PC-9 (cell line): ENCODE measurements around the gene TMEM45A. TPM values are rescaled to one million over a fixed set of nuclear protein-coding genes. Genes with fewer than 3 reads are reported as not detected.

ENCODE experiments used
- BruUV-seq: library from RNA; stranded (reverse); fragments of 400-500 nt; replicated peaks from 2 replicates; lab custom pipeline; 2021; lab: Mats Ljungman, UMichigan
- CTCF ChIA-PET: fragments of 300-600 bp; sonication (Branson Sonifier 250); formaldehyde crosslinking; loops from one replicate; lab custom pipeline; 2022; ENCODE audit warnings: antibody characterized with exemption; lab: Charles Lee
- POLR2A ChIA-PET: fragments of 300-600 bp; sonication (Branson Sonifier 250); formaldehyde crosslinking; loops from one replicate; lab custom pipeline; 2022; ENCODE audit warnings: antibody characterized with exemption; ENCODE audit not compliant: unreplicated experiment; lab: Charles Lee
- DNase-seq, 2 experiments: peaks; one replicate each; pipeline versions ENCODE4 v3.0.0 to v3.0.0-alpha.2; 2015 to 2022; ENCODE audit warnings: mixed read lengths in 1 of 2
- H2AFZ ChIP-seq: fragments of 200-600 bp; sonication (generic); 2 replicates; pipeline ENCODE4 v1.8.1; 2017; ENCODE audit warnings: antibody characterized with exemption
- H3F3A ChIP-seq: fragments of 200-600 bp; sonication (generic); 2 replicates; pipeline ENCODE4 v1.8.1; 2017; ENCODE audit warnings: antibody characterized with exemption, mild to moderate bottlenecking, low read depth; ENCODE audit not compliant: insufficient read depth
- H3K27ac ChIP-seq: fragments of 200-600 bp; sonication (generic); 2 replicates; pipeline ENCODE4 v1.6.1; 2016; ENCODE audit warnings: mixed run types
- H3K27me3 ChIP-seq: fragments of 200-600 bp; sonication (generic); 2 replicates; pipeline ENCODE4 v1.6.1; 2016; ENCODE audit warnings: low read depth, mixed run types; ENCODE audit not compliant: insufficient read depth
- H3K36me3 ChIP-seq: fragments of 200-600 bp; sonication (generic); 2 replicates; pipeline ENCODE4 v1.6.1; 2016; ENCODE audit warnings: low read depth, mixed run types
- H3K4me1 ChIP-seq: fragments of 200-600 bp; sonication (generic); replicated peaks from 2 replicates; pipeline ENCODE4 v1.6.1; 2016; ENCODE audit warnings: mixed run types; ENCODE audit not compliant: insufficient read depth
- H3K4me2 ChIP-seq: fragments of 200-600 bp; sonication (generic); 2 replicates; pipeline ENCODE4 v1.6.1; 2017; ENCODE audit warnings: mixed run types
- H3K4me3 ChIP-seq: fragments of 200-600 bp; sonication (generic); 2 replicates; pipeline ENCODE4 v1.6.1; 2016; ENCODE audit warnings: mixed run types
- H3K79me2 ChIP-seq: fragments of 200-600 bp; sonication (generic); 2 replicates; pipeline ENCODE4 v1.6.1; 2017; ENCODE audit warnings: low read depth, mixed run types
- H3K9me2 ChIP-seq: fragments of 200-600 bp; sonication (generic); 2 replicates; pipeline ENCODE4 v1.8.1; 2017; ENCODE audit warnings: mild to moderate bottlenecking; ENCODE audit not compliant: insufficient read depth
- H3K9me3 ChIP-seq: fragments of 200-600 bp; sonication (generic); 2 replicates; pipeline ENCODE4 v1.8.1; 2016; ENCODE audit warnings: low read depth; ENCODE audit not compliant: insufficient read depth
- H4K20me1 ChIP-seq: fragments of 200-600 bp; sonication (generic); 2 replicates; pipeline ENCODE4 v1.8.1; 2017; ENCODE audit not compliant: insufficient read depth
- CTCF ChIP-seq: fragments of 200-600 bp; sonication (generic); conservative IDR thresholded peaks from 2 replicates; pipeline ENCODE4 v1.6.1; 2017; ENCODE audit warnings: mixed run types, antibody characterized with exemption, mild to moderate bottlenecking, moderate library complexity
- EZH2 ChIP-seq: fragments of 200-600 bp; sonication (generic); IDR thresholded peaks from 2 replicates; pipeline ENCODE4 v1.8.0; 2017; ENCODE audit warnings: antibody characterized with exemption, low read depth
- intact Hi-C: fragments of 100-400 bp; cut with micrococcal nuclease; formaldehyde crosslinking; loops from one replicate; pipeline ENCODE4 v1.10.0; 2022; ENCODE audit not compliant: unreplicated experiment
- total RNA-seq: library from RNA; stranded (reverse); gene quantifications from 2 replicates; pipeline ENCODE4 v1.2.3, GENCODE V29; 2021

Gene TMEM45A
- total RNA-seq, 1 experiment from 2014 or later: 31.1 TPM

GRCh38 chr3:100499651-100500050, 7.2 kb downstream of the TMEM45A start:
- Histone ChIP-seq H3K4me3 (no peak overlapping the region), H2AFZ (no peak overlapping the region), H4K20me1 (no peaks in the 10 kb centered on the region), H3K9me2 (no peaks in the 10 kb centered on the region; the same call in 1 of the 2 replicates), H3K27me3 (no peaks in the 10 kb centered on the region), H3K9me3 (0 out of 2 replicates have a peak, but pooled peaks cover 5% of the 10 kb centered on the region), H3K36me3 (no peaks in the 10 kb centered on the region), H3K79me2 (no peaks in the 10 kb centered on the region), H3K4me1 (peaks cover 32% of the 10 kb centered on the region), H3F3A (peaks cover 23% of the 10 kb centered on the region), H3K27ac (no peak overlapping the region), H3K4me2 (no peak overlapping the region)
- ChIA-PET CTCF (no interaction called here), POLR2A (no interaction called here)
- BruUV-seq: no TSS peak
- intact Hi-C loops: loop anchor here (10.0 kb wide), 2 partner anchors 535 to 1185 kb away; partner anchors contain the start of gene RPL24
- no peak for TF ChIP-seq EZH2
- TF ChIP-seq CTCF: no peak
- no peak for DNase-seq

- CTCF ChIA-PET: no interaction called here
- no peaks in the 10 kb centered on the region for H3K27me3 ChIP-seq
- no peaks in the 10 kb centered on the region for H4K20me1 ChIP-seq
- H3K9me2 ChIP-seq: no peaks in the 10 kb centered on the region; the same call in 1 of the 2 replicates
- H3K79me2 ChIP-seq: no peaks in the 10 kb centered on the region
- H3K36me3 ChIP-seq: no peaks in the 10 kb centered on the region
- no peak overlapping the region for H3K4me3 ChIP-seq
- no peak for TF ChIP-seq CTCF
- TF ChIP-seq EZH2: no peak
- BruUV-seq: no TSS peak
- H3K4me1 ChIP-seq: peaks cover 32% of the 10 kb centered on the region
- DNase-seq: peak; percentile 12 to 55
- H3K27ac ChIP-seq: no peak overlapping the region
- no peak overlapping the region for H2AFZ ChIP-seq
- H3F3A ChIP-seq: peaks cover 23% of the 10 kb centered on the region
- H3K9me3 ChIP-seq: 0 out of 2 replicates have a peak, but pooled peaks cover 5% of the 10 kb centered on the region
- POLR2A ChIA-PET: interaction anchor here (0.6 kb wide), 1 partner anchor 37 kb away, joined by 5 read pairs; no protein-coding TSS in a partner anchor
- intact Hi-C loops: no loop called here
- no peak overlapping the region for H3K4me2 ChIP-seq
These were observed 8.0 kb downstream of the TMEM45A start for GRCh38 chr3:100500320-100500880.

- no peaks in the 10 kb centered on the region for H3K79me2 ChIP-seq
- H3K4me2 ChIP-seq: no peak overlapping the region
- intact Hi-C loops: no loop called here
- ChIA-PET POLR2A (no interaction called here), CTCF (no interaction called here)
- peaks cover 13% of the 10 kb centered on the region; the same call in 1 of the 2 replicates for H3K9me3 ChIP-seq
- H3K27ac ChIP-seq: no peak overlapping the region
- H3K9me2 ChIP-seq: no peaks in the 10 kb centered on the region; the same call in 1 of the 2 replicates
- DNase-seq: no peak
- H3F3A ChIP-seq: no peaks in the 10 kb centered on the region
- no peaks in the 10 kb centered on the region for H4K20me1 ChIP-seq
- H3K4me3 ChIP-seq: no peak overlapping the region
- BruUV-seq: no TSS peak
- H3K27me3 ChIP-seq: no peaks in the 10 kb centered on the region
- H3K4me1 ChIP-seq: 0 out of 2 replicates have a peak, but pooled peaks cover 9% of the 10 kb centered on the region
- TF ChIP-seq EZH2 (no peak), CTCF (no peak)
- no peak overlapping the region for H2AFZ ChIP-seq
- no peaks in the 10 kb centered on the region for H3K36me3 ChIP-seq
These were observed 11.0 kb downstream of the TMEM45A start for GRCh38 chr3:100503448-100503847.
